Esophagus squamous epithelium (tissue), 4 donors: ENCODE measurements around the gene NR4A1.

Experiments
- CTCF ChIP-seq, 6 experiments: fragments of 450-650 bp in 4 of 6; fragments of 200-600 bp in 2 of 6; sonication (generic) in 2 of 6; IDR thresholded peaks; one replicate each; pipeline ENCODE4 v1.5.1; 2016 to 2019; ENCODE audit warnings: antibody characterized with exemption in 6 of 6, mild to moderate bottlenecking in 4 of 6, moderate library complexity in 4 of 6
- POLR2A ChIP-seq, 4 donors: fragments of 450-650 bp; IDR thresholded peaks; one replicate each; pipeline ENCODE4 v1.6.1; 2017; ENCODE audit warnings: antibody characterized with exemption in 4 of 4, mild to moderate bottlenecking in 4 of 4, moderate library complexity in 3 of 4

GRCh38 chr12:52096332-52097044 lies 45.2 kb downstream of the NR4A1 start:
- TF ChIP-seq CTCF (IDR thresholded peaks at IDR 0.05) (no peak), POLR2A (IDR thresholded peaks at IDR 0.05) (no peak)
